ENCODE measurements around the gene NAPA.

The NAPA gene

GRCh38 chr19:47520839-47521238, 6.0 kb upstream of the NAPA start:
- no peak overlapping the region for H3K9ac ChIP-seq (ENCODE audit: low read depth, low read length)
- H3K36me3 ChIP-seq (ENCODE audit: insufficient read depth, low read length): no peaks in the 10 kb centered on the region
- H3K9me3 ChIP-seq (replicated peaks; ENCODE audit: low read length): no peaks in the 10 kb centered on the region
- peaks cover 11% of the 10 kb centered on the region for H3K4me1 ChIP-seq (ENCODE audit: control insufficient read depth, insufficient read depth, low read length)
- peaks cover 16% of the 10 kb centered on the region for H3K27me3 ChIP-seq (ENCODE audit: control insufficient read depth, insufficient read depth, low read length)
- no peak overlapping the region for H3K4me3 ChIP-seq (ENCODE audit: low read length)
- no peak overlapping the region for H3K4me2 ChIP-seq (ENCODE audit: low read length)

GRCh38 chr19:47520343-47520806, 5.5 kb upstream of the NAPA start:
- Histone ChIP-seq H3K9me3 (replicated peaks; ENCODE audit: low read length) (no peaks in the 10 kb centered on the region), H3K36me3 (ENCODE audit: insufficient read depth, low read length) (no peaks in the 10 kb centered on the region), H3K4me2 (ENCODE audit: low read length) (no peak overlapping the region), H3K4me1 (ENCODE audit: control insufficient read depth, insufficient read depth, low read length) (peaks cover 14% of the 10 kb centered on the region), H3K27me3 (ENCODE audit: control insufficient read depth, insufficient read depth, low read length) (peaks cover 16% of the 10 kb centered on the region), H3K9ac (ENCODE audit: low read depth, low read length) (no peak overlapping the region), H3K4me3 (ENCODE audit: low read length) (no peak overlapping the region)

- H3K4me1 ChIP-seq (ENCODE audit: control insufficient read depth, insufficient read depth, low read length): peaks cover 14% of the 10 kb centered on the region
- H3K4me3 ChIP-seq (ENCODE audit: low read length): no peak overlapping the region
- no peaks in the 10 kb centered on the region for H3K9me3 ChIP-seq (replicated peaks; ENCODE audit: low read length)
- peaks cover 16% of the 10 kb centered on the region for H3K27me3 ChIP-seq (ENCODE audit: control insufficient read depth, insufficient read depth, low read length)
- no peaks in the 10 kb centered on the region for H3K36me3 ChIP-seq (ENCODE audit: insufficient read depth, low read length)
- no peak overlapping the region for H3K4me2 ChIP-seq (ENCODE audit: low read length)
- no peak overlapping the region for H3K9ac ChIP-seq (ENCODE audit: low read depth, low read length)
Observed at GRCh38 chr19:47518854-47519253, 4.0 kb upstream of the NAPA start.

GRCh38 chr19:47518139-47518538, 3.3 kb upstream of the NAPA start:
- H3K4me3 ChIP-seq (ENCODE audit: low read length): no peak overlapping the region
- no peaks in the 10 kb centered on the region for H3K9me3 ChIP-seq (replicated peaks; ENCODE audit: low read length)
- H3K36me3 ChIP-seq (ENCODE audit: insufficient read depth, low read length): no peaks in the 10 kb centered on the region
- peaks cover 16% of the 10 kb centered on the region for H3K27me3 ChIP-seq (ENCODE audit: control insufficient read depth, insufficient read depth, low read length)
- H3K9ac ChIP-seq (ENCODE audit: low read depth, low read length): no peak overlapping the region
- H3K4me2 ChIP-seq (ENCODE audit: low read length): no peak overlapping the region
- peaks cover 19% of the 10 kb centered on the region for H3K4me1 ChIP-seq (ENCODE audit: control insufficient read depth, insufficient read depth, low read length)

GRCh38 chr19:47514151-47514868, 553 bp downstream of the NAPA start:
- H3K4me2 ChIP-seq (ENCODE audit: low read length): peak overlapping the region; percentile 95

DNA sequence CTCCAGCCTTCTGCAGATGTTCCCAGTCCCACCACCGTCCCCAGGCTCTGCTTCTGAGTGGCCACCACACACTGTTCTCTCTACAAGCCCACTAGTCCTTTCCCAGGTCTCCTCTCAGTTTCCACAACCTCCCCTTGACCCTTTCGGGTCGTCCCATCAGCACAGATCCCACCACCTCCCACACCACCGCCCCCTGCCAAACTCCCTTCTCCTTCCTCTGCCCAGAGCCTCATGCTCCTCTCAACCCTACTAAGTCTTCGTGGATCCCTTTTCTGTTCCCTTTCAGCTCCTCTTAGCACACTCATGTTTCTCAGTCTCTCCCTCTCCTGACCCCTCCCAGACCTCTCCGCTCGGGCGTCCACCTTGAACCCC, 1.9 kb downstream of the NAPA start:
- Histone ChIP-seq H3K9ac (ENCODE audit: low read depth, low read length) (peak overlapping the region; percentile 98), H3K4me3 (ENCODE audit: low read length) (peak overlapping the region; percentile 86), H3K4me1 (ENCODE audit: control insufficient read depth, insufficient read depth, low read length) (peaks cover 59% of the 10 kb centered on the region), H3K9me3 (replicated peaks; ENCODE audit: low read length) (no peaks in the 10 kb centered on the region), H3K36me3 (ENCODE audit: insufficient read depth, low read length) (peaks cover 4% of the 10 kb centered on the region), H3K27me3 (ENCODE audit: control insufficient read depth, insufficient read depth, low read length) (no peaks in the 10 kb centered on the region), H3K4me2 (ENCODE audit: low read length) (peak overlapping the region; percentile 95)

More at GRCh38 chr19:47514151-47514868, 553 bp downstream of the NAPA start:
- Histone ChIP-seq H3K9ac (ENCODE audit: low read depth, low read length) (peak overlapping the region; percentile 98), H3K4me3 (ENCODE audit: low read length) (peak overlapping the region; percentile 86), H3K9me3 (replicated peaks; ENCODE audit: low read length) (no peaks in the 10 kb centered on the region), H3K36me3 (ENCODE audit: insufficient read depth, low read length) (peaks cover 4% of the 10 kb centered on the region), H3K27me3 (ENCODE audit: control insufficient read depth, insufficient read depth, low read length) (no peaks in the 10 kb centered on the region), H3K4me1 (ENCODE audit: control insufficient read depth, insufficient read depth, low read length) (peaks cover 48% of the 10 kb centered on the region)

DNA sequence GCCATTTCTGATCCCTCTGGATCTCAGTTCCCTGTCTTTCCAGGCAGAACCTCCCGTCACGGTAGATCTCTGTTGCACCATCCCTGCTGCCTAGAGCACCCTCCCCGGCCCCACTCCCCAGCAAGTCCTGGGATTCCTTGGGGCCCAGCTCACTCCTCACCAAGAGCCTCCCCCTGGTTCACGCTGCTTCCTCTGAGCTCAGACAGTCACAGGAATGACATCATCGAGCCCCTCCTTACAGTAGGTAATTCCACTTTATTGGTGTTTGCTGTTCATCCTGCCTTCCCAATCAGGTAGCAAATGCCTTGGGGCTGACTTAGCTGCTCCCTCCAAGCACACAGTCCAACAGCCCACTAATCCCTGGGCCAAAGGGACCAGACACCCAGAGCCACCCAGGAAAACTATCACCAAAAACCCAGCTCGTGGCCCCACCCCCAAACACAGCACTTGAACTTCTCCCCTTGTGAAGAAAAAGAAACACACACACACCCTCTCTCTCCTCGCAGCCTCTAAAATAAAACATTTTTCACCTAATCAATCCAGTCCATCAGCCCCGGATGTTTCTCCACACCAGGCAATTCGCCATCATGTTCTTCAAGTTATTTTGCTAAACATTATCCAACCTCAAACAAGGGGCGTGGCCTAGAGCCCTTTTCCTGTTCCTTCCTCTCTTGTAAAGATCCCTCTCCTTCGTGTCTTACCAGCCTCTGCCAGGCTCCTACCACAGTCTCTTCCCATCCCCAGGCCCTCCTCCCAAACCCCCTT, 2.5 kb downstream of the NAPA start:
- H3K9ac ChIP-seq (ENCODE audit: low read depth, low read length): peak overlapping the region; percentile 98
- H3K36me3 ChIP-seq (ENCODE audit: insufficient read depth, low read length): peaks cover 4% of the 10 kb centered on the region
- H3K9me3 ChIP-seq (replicated peaks; ENCODE audit: low read length): no peaks in the 10 kb centered on the region
- H3K4me3 ChIP-seq (ENCODE audit: low read length): peak overlapping the region; percentile 86
- peaks cover 65% of the 10 kb centered on the region for H3K4me1 ChIP-seq (ENCODE audit: control insufficient read depth, insufficient read depth, low read length)
- H3K4me2 ChIP-seq (ENCODE audit: low read length): peak overlapping the region; percentile 95
- no peaks in the 10 kb centered on the region for H3K27me3 ChIP-seq (ENCODE audit: control insufficient read depth, insufficient read depth, low read length)

GRCh38 chr19:47511681-47512080, 3.2 kb downstream of the NAPA start:
- H3K4me3 ChIP-seq (ENCODE audit: low read length): peak overlapping the region; percentile 86
- H3K27me3 ChIP-seq (ENCODE audit: control insufficient read depth, insufficient read depth, low read length): no peaks in the 10 kb centered on the region
- H3K4me2 ChIP-seq (ENCODE audit: low read length): peak overlapping the region; percentile 95
- H3K9ac ChIP-seq (ENCODE audit: low read depth, low read length): peak overlapping the region; percentile 98
- peaks cover 6% of the 10 kb centered on the region for H3K36me3 ChIP-seq (ENCODE audit: insufficient read depth, low read length)
- peaks cover 72% of the 10 kb centered on the region for H3K4me1 ChIP-seq (ENCODE audit: control insufficient read depth, insufficient read depth, low read length)
- H3K9me3 ChIP-seq (replicated peaks; ENCODE audit: low read length): no peaks in the 10 kb centered on the region

DNA sequence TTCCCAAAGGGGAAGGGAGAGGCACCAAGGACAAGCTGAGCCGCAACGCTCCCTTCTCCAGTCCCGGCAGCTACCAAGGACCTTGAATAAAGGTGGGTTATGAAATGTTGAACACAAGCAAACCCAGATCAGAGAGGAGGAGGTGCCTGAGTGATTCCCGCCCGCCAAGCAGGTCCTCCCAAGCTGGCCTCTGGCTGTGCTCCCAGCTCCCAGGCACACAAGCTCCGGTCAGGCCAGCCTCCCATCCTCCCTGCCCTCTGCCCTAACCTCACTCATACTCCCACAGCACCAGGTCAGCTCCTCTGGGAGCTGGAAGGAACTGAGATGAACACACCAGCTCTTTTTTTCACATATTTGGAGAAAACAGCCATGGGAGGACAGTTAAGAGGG, 3.7 kb downstream of the NAPA start:
- Histone ChIP-seq H3K36me3 (ENCODE audit: insufficient read depth, low read length) (peaks cover 12% of the 10 kb centered on the region), H3K4me3 (ENCODE audit: low read length) (no peak overlapping the region), H3K4me2 (ENCODE audit: low read length) (peak overlapping the region; percentile 95), H3K9me3 (replicated peaks; ENCODE audit: low read length) (no peaks in the 10 kb centered on the region), H3K27me3 (ENCODE audit: control insufficient read depth, insufficient read depth, low read length) (no peaks in the 10 kb centered on the region), H3K9ac (ENCODE audit: low read depth, low read length) (no peak overlapping the region), H3K4me1 (ENCODE audit: control insufficient read depth, insufficient read depth, low read length) (peaks cover 75% of the 10 kb centered on the region)

DNA sequence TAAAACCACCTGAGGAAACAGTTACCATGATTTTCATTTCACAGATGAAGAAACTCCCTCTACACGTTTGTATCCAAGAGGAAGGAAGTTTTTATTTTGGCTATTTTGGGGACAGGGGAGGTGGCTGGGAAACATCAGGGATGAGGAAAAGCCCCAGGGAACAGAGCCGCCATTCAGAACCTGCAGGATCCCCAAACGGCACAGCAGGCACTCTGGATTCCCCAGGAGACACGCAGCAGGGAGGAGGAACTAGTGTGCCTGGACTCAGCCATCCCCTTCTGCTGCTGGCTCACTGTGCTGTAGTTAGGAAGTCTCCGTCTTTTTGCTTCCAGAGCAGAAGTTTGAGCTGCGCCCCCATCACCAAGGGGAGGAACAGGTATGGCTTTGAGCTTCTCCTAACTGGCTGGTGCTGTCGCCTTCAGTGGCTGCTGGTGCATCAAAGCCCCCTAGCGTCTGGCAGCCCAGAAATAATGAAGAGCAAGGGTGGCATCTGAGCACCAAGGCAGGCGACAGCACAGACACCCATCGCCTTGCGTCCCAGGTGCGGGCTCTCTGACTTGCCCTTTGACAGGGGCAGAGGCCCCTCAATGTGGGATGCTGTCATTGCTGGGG, 4.2 kb downstream of the NAPA start:
- peaks cover 70% of the 10 kb centered on the region for H3K4me1 ChIP-seq (ENCODE audit: control insufficient read depth, insufficient read depth, low read length)
- no peaks in the 10 kb centered on the region for H3K9me3 ChIP-seq (replicated peaks; ENCODE audit: low read length)
- H3K9ac ChIP-seq (ENCODE audit: low read depth, low read length): peak overlapping the region; percentile 61
- H3K27me3 ChIP-seq (ENCODE audit: control insufficient read depth, insufficient read depth, low read length): no peaks in the 10 kb centered on the region
- H3K4me3 ChIP-seq (ENCODE audit: low read length): peak overlapping the region; percentile 27
- H3K36me3 ChIP-seq (ENCODE audit: insufficient read depth, low read length): peaks cover 14% of the 10 kb centered on the region
- peak overlapping the region; percentile 95 for H3K4me2 ChIP-seq (ENCODE audit: low read length)

GRCh38 chr19:47509973-47510372, 4.9 kb downstream of the NAPA start:
- H3K4me2 ChIP-seq (ENCODE audit: low read length): peak overlapping the region; percentile 95
- H3K4me1 ChIP-seq (ENCODE audit: control insufficient read depth, insufficient read depth, low read length): peaks cover 70% of the 10 kb centered on the region
- H3K4me3 ChIP-seq (ENCODE audit: low read length): peak overlapping the region; percentile 58
- peaks cover 20% of the 10 kb centered on the region for H3K36me3 ChIP-seq (ENCODE audit: insufficient read depth, low read length)
- H3K27me3 ChIP-seq (ENCODE audit: control insufficient read depth, insufficient read depth, low read length): no peaks in the 10 kb centered on the region
- no peaks in the 10 kb centered on the region for H3K9me3 ChIP-seq (replicated peaks; ENCODE audit: low read length)
- H3K9ac ChIP-seq (ENCODE audit: low read depth, low read length): peak overlapping the region; percentile 61

Data from skeletal muscle satellite cell (primary cell).